GM13977 (cell line): ENCODE data around the gene UPP2.

Experiments
- DNase-seq: peaks from one replicate; pipeline ENCODE4 v3.0.0; 2012; ENCODE audit warnings: low spot score
- CTCF ChIP-seq: IDR thresholded peaks from 2 replicates; pipeline ENCODE4 v1.5.1; 2012; ENCODE audit warnings: mild to moderate bottlenecking, control low read depth; ENCODE audit not compliant: insufficient read depth; ENCODE audit errors: extremely low read depth, missing control alignments
- in situ Hi-C: fragments of 300-500 bp; cut with MboI; formaldehyde crosslinking; loops from one replicate; pipeline ENCODE4 v1.12.0; 2022; ENCODE audit warnings: low sequenced_read_pairs, low pct_unique_long_range_greater_than_20kb, mixed read lengths, inconsistent platforms; ENCODE audit not compliant: unreplicated experiment

Gene UPP2

GRCh38 chr2:158142568-158143332, 41.1 kb downstream of the UPP2 start:
- TF ChIP-seq CTCF: no peak
- in situ Hi-C loops: no loop called here
- DNase-seq: no peak

GRCh38 chr2:158143703-158144360, 42.2 kb downstream of the UPP2 start:
- in situ Hi-C loops: no loop called here
- TF ChIP-seq CTCF: no peak
- DNase-seq: no peak

GRCh38 chr2:158144914-158145625, 43.4 kb downstream of the UPP2 start:
- DNase-seq: no peak
- in situ Hi-C loops: no loop called here
- no peak for TF ChIP-seq CTCF

- in situ Hi-C loops: no loop called here
- no peak for TF ChIP-seq CTCF
- DNase-seq: no peak
Measured at GRCh38 chr2:158153270-158154015, 51.8 kb downstream of the UPP2 start.

GRCh38 chr2:158154596-158154995, 52.9 kb downstream of the UPP2 start:
- DNase-seq: no peak
- no peak for TF ChIP-seq CTCF
- in situ Hi-C loops: no loop called here

- in situ Hi-C loops: no loop called here
- no peak for TF ChIP-seq CTCF
- no peak for DNase-seq
Measured at GRCh38 chr2:158172719-158173118, 71.0 kb downstream of the UPP2 start.
